PC-3 (cell line): ENCODE data around the gene LRCOL1.

ENCODE experiments used
- EZH2 ChIP-seq: fragments of 300-600 bp; sonication (generic); IDR thresholded peaks from one replicate; pipeline ENCODE4 v1.6.1; 2017; ENCODE audit warnings: antibody characterized with exemption, mild to moderate bottlenecking, low read length; ENCODE audit not compliant: unreplicated experiment
- TF ChIP-seq, protein P1 (sequence below): fragments of 300-600 bp; sonication (generic); conservative IDR thresholded peaks from 2 replicates; pipeline ENCODE4 v1.5.1; 2017; ENCODE audit warnings: antibody characterized with exemption, low read depth, mild to moderate bottlenecking, low read length

DNA sequence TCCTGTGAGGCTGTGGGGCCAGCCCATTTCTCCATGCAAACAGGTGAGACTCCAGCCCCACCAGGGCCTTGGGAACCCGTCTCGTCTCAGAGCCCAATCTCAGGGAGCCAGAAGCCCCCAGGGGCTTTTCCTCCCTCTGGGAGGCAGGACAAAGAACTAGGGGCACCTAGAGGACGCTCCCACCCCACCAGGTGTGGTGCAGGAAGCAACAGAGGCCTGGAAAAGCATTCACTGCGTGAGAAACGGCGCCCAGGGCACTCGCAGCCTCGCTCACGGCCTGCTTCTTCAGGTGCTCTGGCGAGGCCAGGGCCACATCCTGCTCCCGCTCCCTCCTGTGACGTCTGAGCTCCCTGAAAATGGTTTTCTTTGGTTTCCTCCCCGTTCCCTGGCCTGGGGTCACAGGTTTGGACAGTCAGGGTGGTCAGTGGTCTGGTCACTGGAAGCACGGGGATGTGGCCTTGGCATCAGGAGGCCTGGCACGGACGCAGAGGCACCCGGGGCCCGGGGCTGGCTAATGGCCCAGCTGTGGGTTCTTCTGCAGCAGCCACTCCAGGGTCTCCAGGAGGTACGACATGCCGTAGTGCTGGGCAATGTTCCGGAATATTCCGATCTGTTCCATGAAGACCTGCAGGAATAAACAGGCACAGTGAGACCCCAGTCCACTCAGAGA lies 13.9 kb upstream of the LRCOL1 start:
- TF ChIP-seq, protein P1, sequence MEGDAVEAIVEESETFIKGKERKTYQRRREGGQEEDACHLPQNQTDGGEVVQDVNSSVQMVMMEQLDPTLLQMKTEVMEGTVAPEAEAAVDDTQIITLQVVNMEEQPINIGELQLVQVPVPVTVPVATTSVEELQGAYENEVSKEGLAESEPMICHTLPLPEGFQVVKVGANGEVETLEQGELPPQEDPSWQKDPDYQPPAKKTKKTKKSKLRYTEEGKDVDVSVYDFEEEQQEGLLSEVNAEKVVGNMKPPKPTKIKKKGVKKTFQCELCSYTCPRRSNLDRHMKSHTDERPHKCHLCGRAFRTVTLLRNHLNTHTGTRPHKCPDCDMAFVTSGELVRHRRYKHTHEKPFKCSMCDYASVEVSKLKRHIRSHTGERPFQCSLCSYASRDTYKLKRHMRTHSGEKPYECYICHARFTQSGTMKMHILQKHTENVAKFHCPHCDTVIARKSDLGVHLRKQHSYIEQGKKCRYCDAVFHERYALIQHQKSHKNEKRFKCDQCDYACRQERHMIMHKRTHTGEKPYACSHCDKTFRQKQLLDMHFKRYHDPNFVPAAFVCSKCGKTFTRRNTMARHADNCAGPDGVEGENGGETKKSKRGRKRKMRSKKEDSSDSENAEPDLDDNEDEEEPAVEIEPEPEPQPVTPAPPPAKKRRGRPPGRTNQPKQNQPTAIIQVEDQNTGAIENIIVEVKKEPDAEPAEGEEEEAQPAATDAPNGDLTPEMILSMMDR, result no peak
- no peak for TF ChIP-seq EZH2
